IMR-90 (cell line): ENCODE data around the gene FAM118A. TPM values are rescaled to one million over a fixed set of nuclear protein-coding genes. Genes with fewer than 3 reads are reported as not detected.

Experiments used
- ATAC-seq: fragments of 200-7000 bp; cut with Tn5 transposase; 2 replicates; pipeline ENCODE4 v1.9.1; 2020; ENCODE audit warnings: low read depth, mild to moderate bottlenecking, moderate library complexity
- BruUV-seq: library from RNA; stranded (reverse); fragments of 400-500 nt; replicated peaks from 2 replicates; lab custom pipeline; 2021; lab: Mats Ljungman, UMichigan
- CTCF ChIA-PET: fragments of 300-600 bp; formaldehyde crosslinking; extraction: SDS; loops from one replicate; lab custom pipeline; 2021; ENCODE audit warnings: antibody characterized with exemption; lab: Yijun Ruan, JAX
- POLR2A ChIA-PET: fragments of 300-600 bp; sonication (Branson Sonifier 250); formaldehyde crosslinking; loops from one replicate; lab custom pipeline; 2022; ENCODE audit warnings: antibody characterized with exemption; ENCODE audit not compliant: unreplicated experiment; lab: Charles Lee
- DNase-seq: peaks from one replicate; pipeline ENCODE4 v3.0.0; 2013
- H2AFZ ChIP-seq: replicated peaks from 2 replicates; pipeline ENCODE3; 2013; ENCODE audit warnings: low read length, mild to moderate bottlenecking; ENCODE audit not compliant: poor library complexity
- H2AK5ac ChIP-seq: 2 replicates; pipeline ENCODE4 v1.6.1; 2013; ENCODE audit warnings: low read depth, low read length, inconsistent platforms
- H2AK9ac ChIP-seq: replicated peaks from 2 replicates; pipeline ENCODE3; 2013; ENCODE audit warnings: mild to moderate bottlenecking, low read depth, low read length, moderate library complexity; ENCODE audit not compliant: poor library complexity
- H2BK120ac ChIP-seq: 2 replicates; pipeline ENCODE4 v1.6.1; 2013; ENCODE audit warnings: low read depth, low read length, inconsistent platforms
- H2BK15ac ChIP-seq: 3 replicates; pipeline ENCODE4 v1.6.1; 2013; ENCODE audit warnings: low read depth, low read length, inconsistent platforms
- H2BK20ac ChIP-seq: 2 replicates; pipeline ENCODE4 v1.6.1; 2013; ENCODE audit warnings: low read depth, mild to moderate bottlenecking, inconsistent platforms, low read length, moderate library complexity
- H2BK5ac ChIP-seq: 2 replicates; pipeline ENCODE4 v1.6.1; 2013; ENCODE audit warnings: mild to moderate bottlenecking, low read depth, low read length, inconsistent platforms; ENCODE audit not compliant: poor library complexity, severe bottlenecking
- H3K14ac ChIP-seq: replicated peaks from 2 replicates; pipeline ENCODE4 v1.6.1; 2013; ENCODE audit warnings: low read depth, low read length, inconsistent platforms
- H3K18ac ChIP-seq: 2 replicates; pipeline ENCODE4 v1.6.1; 2013; ENCODE audit warnings: low read depth, low read length, control low read depth
- H3K23ac ChIP-seq: 2 replicates; pipeline ENCODE4 v1.6.1; 2013; ENCODE audit warnings: low read depth, low read length, inconsistent platforms
- H3K27ac ChIP-seq: 2 replicates; pipeline ENCODE4 v1.5.1; 2013; ENCODE audit warnings: mild to moderate bottlenecking, control low read depth, low read length; ENCODE audit not compliant: insufficient read depth
- H3K27me3 ChIP-seq: 2 replicates; pipeline ENCODE4 v1.6.1; 2013; ENCODE audit warnings: low read length; ENCODE audit not compliant: control insufficient read depth, insufficient read depth
- H3K36me3 ChIP-seq: 2 replicates; pipeline ENCODE4 v1.6.1; 2013; ENCODE audit warnings: low read length, mixed read lengths; ENCODE audit not compliant: control insufficient read depth, insufficient read depth
- H3K4ac ChIP-seq: 2 replicates; pipeline ENCODE4 v1.6.1; 2013; ENCODE audit warnings: low read depth, low read length, inconsistent platforms
- H3K4me1 ChIP-seq: 2 replicates; pipeline ENCODE4 v1.6.1; 2013; ENCODE audit warnings: low read length, mixed read lengths; ENCODE audit not compliant: control insufficient read depth, insufficient read depth
- H3K4me2 ChIP-seq: 2 replicates; pipeline ENCODE4 v1.6.1; 2013; ENCODE audit warnings: low read depth, mild to moderate bottlenecking, control low read depth, low read length, moderate library complexity
- H3K4me3 ChIP-seq: 2 replicates; pipeline ENCODE4 v1.5.1; 2013; ENCODE audit warnings: low read depth, mild to moderate bottlenecking, control low read depth, low read length, moderate library complexity; ENCODE audit not compliant: insufficient read depth
- H3K56ac ChIP-seq: 2 replicates; pipeline ENCODE4 v1.6.1; 2013; ENCODE audit warnings: low read length, inconsistent platforms; ENCODE audit not compliant: insufficient read depth; ENCODE audit errors: extremely low read depth
- H3K79me1 ChIP-seq, 2 experiments: 2 replicates each; pipeline ENCODE4 v1.6.1; 2013; ENCODE audit warnings: low read length in 2 of 2, inconsistent platforms in 1 of 2, low read depth in 1 of 2
- H3K9ac ChIP-seq: 2 replicates; pipeline ENCODE4 v1.6.1; 2013; ENCODE audit warnings: low read depth, low read length, control low read depth
- H3K9me1 ChIP-seq: 2 replicates; pipeline ENCODE4 v1.6.1; 2013; ENCODE audit warnings: low read length, inconsistent platforms; ENCODE audit not compliant: insufficient read depth
- H3K9me3 ChIP-seq: 2 replicates; pipeline ENCODE4 v1.6.1; 2013; ENCODE audit warnings: low read length; ENCODE audit not compliant: control insufficient read depth, insufficient read depth
- H4K20me1 ChIP-seq: 2 replicates; pipeline ENCODE4 v1.6.1; 2013; ENCODE audit warnings: low read length, inconsistent platforms; ENCODE audit not compliant: insufficient read depth
- H4K5ac ChIP-seq: 2 replicates; pipeline ENCODE4 v1.6.1; 2013; ENCODE audit warnings: mild to moderate bottlenecking, low read depth, low read length, control low read depth
- H4K8ac ChIP-seq, 2 experiments: 2 replicates each; pipeline ENCODE4 v1.6.1; 2013; ENCODE audit warnings: low read depth in 2 of 2, low read length in 2 of 2, control low read depth in 1 of 2, inconsistent platforms in 1 of 2
- H4K91ac ChIP-seq: 2 replicates; pipeline ENCODE4 v1.6.1; 2013; ENCODE audit warnings: low read depth, low read length, inconsistent platforms; ENCODE audit not compliant: insufficient read depth
- CHD1 ChIP-seq: IDR thresholded peaks from 2 replicates; pipeline ENCODE4 v1.6.1; 2012; ENCODE audit warnings: low read depth, low read length, improper control_type of control experiment
- MAFK ChIP-seq: IDR thresholded peaks from 2 replicates; pipeline ENCODE4 v1.6.1; 2012; ENCODE audit warnings: low read depth, low read length, improper control_type of control experiment
- WGBS, 2 experiments: methylation state at CpG; one replicate each; pipeline versions ENCODE4 v1.1.5 to v1.1.7; 2013; ENCODE audit warnings: missing lambda C conversion rate in 2 of 2; ENCODE audit not compliant: insufficient read length in 1 of 2; ENCODE audit errors: extremely low coverage in 2 of 2; 5-methylcytosine and 5-hydroxymethylcytosine counted together
- dilution Hi-C: fragments of 300-500 bp; cut with HindIII; formaldehyde crosslinking; loops from one replicate; pipeline ENCODE4 v1.14.3; 2018; ENCODE audit warnings: low sequenced_read_pairs; ENCODE audit not compliant: unreplicated experiment
- in situ Hi-C: fragments of 300-500 bp; cut with MboI; formaldehyde crosslinking; loops from 3 replicates; pipeline ENCODE4 v1.14.3; 2019; ENCODE audit warnings: low sequenced_read_pairs, inconsistent platforms, mixed read lengths
- intact Hi-C: fragments of 100-400 bp; cut with micrococcal nuclease; formaldehyde crosslinking; loops from 2 replicates; pipeline ENCODE4 v1.10.0; 2022
- polyA plus RNA-seq, 3 experiments: library from polyadenylated mRNA; depleted of rRNA; stranded (reverse); fragments of >200 nt; gene quantifications; 2 replicates each; pipeline ENCODE4 v1.2.3, GENCODE V29; 2012; ENCODE audit warnings: low replicate concordance in 1 of 3
- total RNA-seq: library from RNA; depleted of rRNA; stranded (reverse); fragments of >200 nt; gene quantifications from 2 replicates; pipeline ENCODE4 v1.2.3, GENCODE V29; 2012

The FAM118A gene
- total and polyA plus RNA-seq, 2 of the 4 experiments (the other 2 are of a cell fraction): 20.6 to 95.6 TPM

- no peaks in the 10 kb centered on the region for H3K9me1 ChIP-seq
- no peak overlapping the region for H3K18ac ChIP-seq
- H3K56ac ChIP-seq: no peak overlapping the region
- no peak overlapping the region for H2AK9ac ChIP-seq
- H2BK5ac ChIP-seq: no peak overlapping the region
- no peak overlapping the region for H3K23ac ChIP-seq
- ChIA-PET POLR2A (no interaction called here), CTCF (interaction anchor here (0.7 kb wide), 1 partner anchor 23 kb away, joined by 3 read pairs; no protein-coding TSS in a partner anchor)
- no peak overlapping the region for H4K5ac ChIP-seq
- no TSS peak for BruUV-seq
- DNase-seq (no peak), ATAC-seq (no peak)
- H3K4me1 ChIP-seq: no peaks in the 10 kb centered on the region
- no peak overlapping the region for H2BK15ac ChIP-seq
- H3K9ac ChIP-seq: no peak overlapping the region
- H3K27ac ChIP-seq: no peak overlapping the region
- peaks cover 12% of the 10 kb centered on the region for H3K27me3 ChIP-seq
- no peak overlapping the region for H4K91ac ChIP-seq
- no peak overlapping the region for H3K14ac ChIP-seq
- H2AK5ac ChIP-seq: no peak overlapping the region
- no peak overlapping the region for H2BK120ac ChIP-seq
- no peak overlapping the region for H2AFZ ChIP-seq
- no peak overlapping the region for H3K4me3 ChIP-seq
- no peaks in the 10 kb centered on the region for H4K20me1 ChIP-seq
- no peak overlapping the region for H3K4ac ChIP-seq
- H3K79me1 ChIP-seq: no peaks in the 10 kb centered on the region
- dilution Hi-C loops: no loop called here
- TF ChIP-seq CHD1 (no peak), MAFK (peak; percentile 99)
- no peak overlapping the region for H3K4me2 ChIP-seq
- no CpG with 5 or more reads among the region's 1 CpG for WGBS, 2 experiments
- in situ Hi-C loops: no loop called here
- intact Hi-C loops: loop anchor here (5.0 kb wide), 1 partner anchor 40 kb away; no protein-coding TSS in a partner anchor
- H4K8ac ChIP-seq: no peak overlapping the region
- no peaks in the 10 kb centered on the region for H3K9me3 ChIP-seq
- H2BK20ac ChIP-seq: no peak overlapping the region
- H3K36me3 ChIP-seq: no peaks in the 10 kb centered on the region
Measured at GRCh38 chr22:45357490-45357889, 47.8 kb downstream of the FAM118A start.
